GM18505 (cell line): ENCODE measurements around the gene GLYAT.
"Not testable (repeated sequence)": the region's sequence is repeated elsewhere in the genome, so short reads cannot be mapped to it uniquely, and the experiment has no call there.

ENCODE experiments used
- ATAC-seq: cut with Tn5 transposase; IDR thresholded peaks from one replicate; pipeline ENCODE4 v1.9.1; 2021; ENCODE audit not compliant: unreplicated experiment
- POLR2A ChIP-seq: IDR thresholded peaks from 4 replicates; pipeline ENCODE4 v1.6.1; 2011; ENCODE audit warnings: borderline replicate concordance; ENCODE audit not compliant: insufficient read depth, insufficient read length; ENCODE audit errors: extremely low read depth

GLYAT gene

DNA sequence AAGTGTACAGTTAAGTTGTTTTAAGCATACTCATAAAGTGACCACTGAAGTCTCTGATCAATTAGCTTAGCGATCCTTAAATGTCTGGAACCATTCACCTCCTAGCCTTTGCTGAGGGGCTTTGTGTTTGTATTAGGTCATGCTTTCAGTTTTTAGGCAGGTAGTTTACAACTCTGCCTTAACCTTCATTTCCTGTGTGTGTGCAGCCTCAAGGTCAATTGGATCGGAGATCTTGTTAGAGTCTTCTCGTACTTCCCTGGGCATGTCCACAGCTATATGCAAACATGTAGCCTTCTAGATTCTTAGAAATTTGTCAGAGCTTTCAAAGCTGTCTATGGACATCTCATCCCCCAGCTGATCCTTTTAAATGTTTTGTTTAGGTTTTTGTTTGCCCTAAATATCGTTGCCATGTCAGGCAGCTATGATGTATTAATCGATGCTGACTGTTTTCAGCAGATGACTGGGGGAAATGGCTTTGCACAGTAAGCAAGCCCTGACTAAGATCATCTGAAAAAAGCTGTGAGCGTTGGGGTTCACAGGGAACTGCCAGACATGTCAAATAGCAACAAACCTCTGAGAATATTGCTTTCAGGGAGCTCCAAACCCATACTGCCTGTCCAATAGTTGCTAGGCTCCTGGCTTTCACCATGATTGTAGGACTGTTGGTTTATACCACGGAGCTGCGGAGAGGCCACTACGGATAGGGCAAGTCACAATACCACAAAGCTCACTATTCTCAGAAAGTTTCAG, 45.6 kb downstream of the GLYAT start:
- ATAC-seq = no peak
- TF ChIP-seq POLR2A = no peak

DNA sequence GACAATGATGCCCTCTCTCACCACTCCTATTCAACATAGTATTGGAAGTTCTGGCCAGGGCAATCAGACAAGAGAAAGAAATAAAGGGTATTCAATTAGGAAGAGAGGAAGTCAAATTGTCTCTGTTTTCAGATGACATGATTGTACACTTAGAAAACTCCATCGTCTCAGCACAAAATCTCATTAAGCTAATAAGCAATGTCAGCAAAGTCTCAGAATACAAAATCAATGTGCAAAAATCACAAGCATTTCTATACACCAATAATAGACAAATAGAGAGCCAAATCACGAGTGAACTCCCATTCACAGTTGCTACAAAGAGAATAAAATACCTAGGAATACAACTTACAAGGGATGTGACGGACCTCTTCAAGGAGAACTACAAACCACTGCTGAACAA, 49.1 kb downstream of the GLYAT start:
- ATAC-seq = not testable (repeated sequence)

DNA sequence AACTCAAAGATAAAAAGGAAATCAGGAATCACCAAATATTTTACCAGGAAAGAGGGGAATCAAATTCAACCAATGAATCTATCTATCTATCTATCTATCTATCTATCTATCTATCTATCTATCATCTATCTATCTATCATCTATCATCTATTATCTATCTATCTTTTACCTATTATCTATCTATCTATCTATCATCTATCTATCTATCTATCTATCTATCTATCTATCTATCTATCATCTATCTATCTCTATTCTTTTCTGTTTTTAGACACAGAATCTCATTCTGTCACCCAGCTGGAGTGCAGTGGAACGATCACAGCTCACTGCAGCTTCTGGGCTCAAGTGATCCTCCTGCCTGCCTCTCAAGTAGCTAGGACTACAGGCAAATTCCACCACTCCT, 54.2 kb downstream of the GLYAT start:
- not testable (repeated sequence) for ATAC-seq

DNA sequence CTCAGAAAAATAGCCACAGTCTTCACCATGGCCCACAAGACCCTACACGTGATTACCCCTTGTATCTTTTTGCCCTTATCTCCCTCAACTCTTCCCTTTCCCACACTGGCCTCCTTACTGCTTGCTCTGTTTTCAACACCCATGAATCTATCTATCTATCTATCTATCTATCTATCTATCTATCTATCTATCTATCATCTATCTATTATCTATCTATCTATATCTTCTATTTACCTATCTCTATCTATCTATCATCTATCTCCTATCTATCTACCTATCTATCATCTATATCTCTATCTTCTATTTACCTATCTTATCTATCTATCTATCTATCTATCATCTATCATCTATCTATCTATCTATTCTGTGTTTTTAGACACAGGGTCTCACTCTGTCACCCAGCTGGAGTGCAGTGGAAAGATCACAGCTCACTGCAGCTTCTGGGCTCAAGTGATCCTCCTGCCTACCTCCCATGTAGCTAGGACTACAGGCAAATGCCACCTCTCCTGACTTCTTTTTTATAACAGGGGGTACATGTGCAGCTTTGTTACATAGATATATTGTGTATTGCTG, 55.1 kb downstream of the GLYAT start:
- TF ChIP-seq POLR2A = no peak
- ATAC-seq = no peak

DNA sequence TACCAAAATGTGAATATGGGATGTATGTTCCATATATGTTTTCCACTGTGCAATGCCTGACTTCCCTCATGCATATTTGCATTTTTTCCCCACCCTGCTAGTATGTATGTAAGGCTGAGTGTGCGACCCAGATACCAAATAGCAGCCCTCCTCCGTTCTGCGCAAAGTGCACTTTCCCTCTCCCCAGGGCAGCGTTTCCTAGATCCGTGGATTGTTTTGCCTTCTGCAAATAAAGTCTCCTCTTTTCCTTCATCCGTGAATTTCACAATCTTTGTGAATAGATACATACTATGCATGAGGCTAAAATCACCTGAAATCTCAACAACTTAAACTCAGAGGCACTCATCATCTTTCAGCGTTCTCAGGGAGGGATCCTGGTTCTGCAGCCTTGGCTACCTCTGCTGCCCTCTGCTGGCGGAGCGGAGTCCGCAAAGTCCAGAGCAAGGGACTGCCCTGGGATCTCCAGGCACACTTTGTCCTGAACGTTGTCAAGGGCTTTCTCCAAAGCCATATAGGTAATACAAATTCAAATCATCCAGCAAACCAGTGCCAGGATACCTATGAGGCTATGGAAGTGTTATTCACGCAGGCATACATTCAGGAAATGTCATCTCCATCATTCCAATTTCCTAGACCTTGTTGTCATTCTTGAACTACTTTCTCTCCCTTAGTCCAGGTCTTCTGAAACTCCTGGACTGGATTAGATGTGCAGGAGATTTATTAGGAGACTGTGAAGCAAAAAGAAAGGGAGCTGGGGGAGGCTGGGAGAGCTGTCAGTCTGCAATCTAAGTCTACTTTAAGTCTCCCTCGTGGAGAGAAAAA, 56.2 kb downstream of the GLYAT start:
- no peak for TF ChIP-seq POLR2A
- ATAC-seq = peak; percentile 78

DNA sequence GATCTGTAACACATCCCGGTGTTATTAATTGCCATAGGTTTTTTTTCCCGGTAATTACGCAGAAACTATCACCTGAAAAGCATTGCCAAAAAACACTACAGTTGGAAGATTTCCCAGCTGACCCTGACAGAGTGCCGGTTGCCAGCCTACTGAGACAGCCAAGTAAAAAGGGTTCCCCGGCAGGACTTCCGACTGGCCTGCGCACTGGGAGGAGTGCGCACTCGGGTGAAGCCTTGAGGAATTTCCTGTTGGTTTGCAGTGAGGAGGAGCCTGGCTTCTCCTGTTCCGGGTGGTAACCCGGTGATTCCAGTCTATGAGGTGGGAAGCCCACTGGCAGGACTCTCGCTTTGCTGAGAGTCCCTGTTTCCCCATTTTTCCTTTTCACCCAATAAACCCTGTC, 57.1 kb downstream of the GLYAT start:
- TF ChIP-seq POLR2A = no peak
- no peak for ATAC-seq

DNA sequence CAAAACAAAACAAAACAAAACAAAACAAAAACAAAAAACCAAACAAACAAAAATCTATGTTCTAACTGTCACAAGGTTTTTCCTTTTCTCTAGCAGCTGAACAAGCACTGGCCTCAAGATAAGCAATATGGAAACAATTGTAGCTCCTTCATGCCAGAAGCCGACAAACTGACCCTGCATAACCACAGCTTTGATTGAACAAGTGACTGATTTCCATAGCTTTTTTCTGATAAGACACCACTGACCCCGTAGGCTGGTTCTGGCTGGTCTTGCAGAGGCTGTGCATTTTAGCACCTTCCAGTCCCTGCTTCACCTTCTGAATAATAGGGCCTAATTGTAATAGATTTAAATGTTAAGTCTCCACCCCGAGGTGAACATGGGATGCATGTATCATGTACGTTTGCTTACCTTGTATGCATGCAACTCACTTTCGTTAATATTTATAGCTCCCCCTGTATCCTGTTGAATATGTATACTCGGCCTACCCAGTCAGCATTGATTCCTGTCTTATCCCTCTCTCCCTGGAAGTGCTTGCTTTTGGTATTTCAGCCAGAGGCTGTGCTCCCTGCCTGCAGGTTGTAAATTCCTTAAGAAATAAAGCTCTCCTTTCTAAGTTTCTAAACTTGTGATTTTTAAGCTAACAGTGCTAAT, 59.6 kb downstream of the GLYAT start:
- ATAC-seq = no peak
- TF ChIP-seq POLR2A = no peak

DNA sequence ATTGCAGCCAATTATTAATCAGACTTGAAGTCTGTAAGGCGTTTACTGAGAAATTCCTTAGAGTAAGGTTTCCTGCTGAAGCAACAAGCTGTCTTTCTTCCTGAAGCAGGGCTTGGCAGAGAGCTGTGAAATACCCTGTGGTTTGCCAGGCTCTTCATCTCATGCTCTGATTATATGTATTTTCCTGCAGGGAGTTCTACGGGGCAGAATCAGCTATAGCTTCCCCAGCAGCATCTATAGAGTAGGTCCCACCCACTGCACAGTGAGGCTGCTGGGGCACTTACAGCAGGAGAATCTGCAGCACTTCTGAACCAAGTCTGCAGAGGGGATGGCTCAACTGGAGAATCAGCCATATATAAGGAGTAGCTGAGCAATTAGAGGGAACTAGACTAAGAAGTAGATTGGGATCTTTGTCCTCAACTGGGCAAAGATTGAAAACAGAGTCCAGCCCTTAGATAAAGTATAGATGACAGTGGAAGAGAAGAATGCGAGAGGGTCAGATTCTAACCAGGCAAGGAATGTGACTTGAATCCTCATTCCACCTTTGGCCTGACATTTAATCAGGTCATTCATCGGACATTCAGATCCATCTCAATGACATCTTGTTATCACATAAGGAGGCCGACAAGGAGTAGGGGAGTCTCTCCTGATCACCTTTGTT, 71.7 kb downstream of the GLYAT start:
- no peak for ATAC-seq

DNA sequence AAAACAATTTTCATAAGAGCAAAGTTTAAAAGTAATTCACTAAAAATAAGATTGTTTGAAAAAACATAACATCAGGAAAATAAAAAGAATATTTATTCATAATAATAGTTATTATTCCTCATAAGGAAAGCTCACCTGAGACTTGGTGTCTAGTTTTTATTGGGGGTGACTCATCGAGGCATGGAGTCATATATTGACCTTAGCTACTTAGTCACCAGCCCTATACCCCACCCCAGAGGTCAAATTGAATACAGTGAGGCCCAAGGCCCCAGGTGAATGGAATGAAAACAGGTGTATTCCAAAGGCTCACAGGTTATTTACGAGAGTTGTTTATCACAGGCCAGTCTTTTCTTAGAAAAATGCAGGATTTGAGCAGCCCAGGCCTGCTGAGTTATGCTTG, 72.3 kb downstream of the GLYAT start:
- no peak for TF ChIP-seq POLR2A
- no peak for ATAC-seq

More for the DNA sequence above, 71.7 kb downstream of the GLYAT start:
- no peak for TF ChIP-seq POLR2A
